ENCODE data around the gene PAQR4. TPM values are rescaled to one million over a fixed set of nuclear protein-coding genes. Genes with fewer than 3 reads are reported as not detected.

PAQR4 gene
- total and polyA plus RNA-seq, 2 of the 13 experiments (the other 11 are each of a cell fraction or from before 2014, with no cell fraction given), result 15.9 to 24.8 TPM

- ATAC-seq, result no peak
These were observed 34.7 kb upstream of the PAQR4 start for GRCh38 chr16:2934450-2934849.

More at GRCh38 chr16:2934450-2934849, 34.7 kb upstream of the PAQR4 start:
- H3K36me3 ChIP-seq (replicated peaks in 1 of 2; ENCODE audit: control insufficient read depth in 1 of 2, insufficient read depth in 2 of 2, low read length in 2 of 2), result peaks cover 10 to 22% of the 10 kb centered on the region in 2 experiments; a peak in 4 of 5 replicates
- no peaks in the 10 kb centered on the region for H3K4me1 ChIP-seq (ENCODE audit: insufficient read depth, low read length)
- intact Hi-C loops (cut with micrococcal nuclease; ENCODE audit: unreplicated experiment) (no loop called here), in situ Hi-C loops (cut with HindIII; ENCODE audit: extremely low pct_ligation_motif_present, low pct_unique_long_range_greater_than_20kb) (no loop called here)
- no peak overlapping the region for H3K4me3 ChIP-seq (replicated peaks in 1 of 3; ENCODE audit: insufficient read depth in 1 of 3, low read depth in 2 of 3, low read length in 3 of 3)
- H3K9me3 ChIP-seq (ENCODE audit: low read length), result no peaks in the 10 kb centered on the region
- no peaks in the 10 kb centered on the region for H3K79me2 ChIP-seq (ENCODE audit: insufficient read depth, low read length)
- TF ChIP-seq ATF1 (CRISPR knock-in tag; IDR thresholded peaks at IDR 0.05) (no peak), KLF6 (CRISPR knock-in tag; IDR thresholded peaks at IDR 0.05) (no peak), ZNF530 (CRISPR knock-in tag; IDR thresholded peaks at IDR 0.05; ENCODE audit: low read depth) (no peak), ZNF18 (CRISPR knock-in tag; IDR thresholded peaks at IDR 0.05; ENCODE audit: insufficient replicate concordance) (no peak), MXD4 (CRISPR knock-in tag; IDR thresholded peaks at IDR 0.05) (no peak), MIER3 (CRISPR knock-in tag; IDR thresholded peaks at IDR 0.05; ENCODE audit: borderline replicate concordance) (no peak), ZNF430 (CRISPR knock-in tag; IDR thresholded peaks at IDR 0.05) (no peak), YY1 (IDR thresholded peaks at IDR 0.05; ENCODE audit: insufficient read depth, insufficient replicate concordance, low read depth, low read length) (no peak), ETV6 (CRISPR knock-in tag; conservative IDR thresholded peaks at IDR 0.05) (no peak), SETDB1 (CRISPR knock-in tag; IDR thresholded peaks at IDR 0.05; ENCODE audit: borderline replicate concordance) (no peak), MAFG (CRISPR knock-in tag; IDR thresholded peaks at IDR 0.05) (no peak), PCBP2 (optimal IDR thresholded peaks at IDR 0.05; ENCODE audit: low read depth, low read length, poor library complexity, severe bottlenecking) (no peak), ZNF101 (CRISPR knock-in tag; IDR thresholded peaks at IDR 0.05; ENCODE audit: borderline replicate concordance, low read depth) (no peak)
- TF ChIP-seq, protein P1, sequence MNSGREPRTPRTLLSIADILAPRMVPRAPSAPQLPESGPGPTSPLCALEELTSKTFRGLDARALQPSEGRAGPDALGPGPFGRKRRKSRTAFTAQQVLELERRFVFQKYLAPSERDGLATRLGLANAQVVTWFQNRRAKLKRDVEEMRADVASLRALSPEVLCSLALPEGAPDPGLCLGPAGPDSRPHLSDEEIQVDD (CRISPR knock-in tag; IDR thresholded peaks at IDR 0.05; ENCODE audit: borderline replicate concordance), result no peak
- TF ChIP-seq, protein P2, sequence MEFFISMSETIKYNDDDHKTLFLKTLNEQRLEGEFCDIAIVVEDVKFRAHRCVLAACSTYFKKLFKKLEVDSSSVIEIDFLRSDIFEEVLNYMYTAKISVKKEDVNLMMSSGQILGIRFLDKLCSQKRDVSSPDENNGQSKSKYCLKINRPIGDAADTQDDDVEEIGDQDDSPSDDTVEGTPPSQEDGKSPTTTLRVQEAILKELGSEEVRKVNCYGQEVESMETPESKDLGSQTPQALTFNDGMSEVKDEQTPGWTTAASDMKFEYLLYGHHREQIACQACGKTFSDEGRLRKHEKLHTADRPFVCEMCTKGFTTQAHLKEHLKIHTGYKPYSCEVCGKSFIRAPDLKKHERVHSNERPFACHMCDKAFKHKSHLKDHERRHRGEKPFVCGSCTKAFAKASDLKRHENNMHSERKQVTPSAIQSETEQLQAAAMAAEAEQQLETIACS (CRISPR knock-in tag; IDR thresholded peaks at IDR 0.05), result no peak
- TF ChIP-seq, protein P3, sequence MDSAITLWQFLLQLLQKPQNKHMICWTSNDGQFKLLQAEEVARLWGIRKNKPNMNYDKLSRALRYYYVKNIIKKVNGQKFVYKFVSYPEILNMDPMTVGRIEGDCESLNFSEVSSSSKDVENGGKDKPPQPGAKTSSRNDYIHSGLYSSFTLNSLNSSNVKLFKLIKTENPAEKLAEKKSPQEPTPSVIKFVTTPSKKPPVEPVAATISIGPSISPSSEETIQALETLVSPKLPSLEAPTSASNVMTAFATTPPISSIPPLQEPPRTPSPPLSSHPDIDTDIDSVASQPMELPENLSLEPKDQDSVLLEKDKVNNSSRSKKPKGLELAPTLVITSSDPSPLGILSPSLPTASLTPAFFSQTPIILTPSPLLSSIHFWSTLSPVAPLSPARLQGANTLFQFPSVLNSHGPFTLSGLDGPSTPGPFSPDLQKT (CRISPR knock-in tag; IDR thresholded peaks at IDR 0.05; ENCODE audit: borderline replicate concordance), result no peak
- TF ChIP-seq, protein P4, sequence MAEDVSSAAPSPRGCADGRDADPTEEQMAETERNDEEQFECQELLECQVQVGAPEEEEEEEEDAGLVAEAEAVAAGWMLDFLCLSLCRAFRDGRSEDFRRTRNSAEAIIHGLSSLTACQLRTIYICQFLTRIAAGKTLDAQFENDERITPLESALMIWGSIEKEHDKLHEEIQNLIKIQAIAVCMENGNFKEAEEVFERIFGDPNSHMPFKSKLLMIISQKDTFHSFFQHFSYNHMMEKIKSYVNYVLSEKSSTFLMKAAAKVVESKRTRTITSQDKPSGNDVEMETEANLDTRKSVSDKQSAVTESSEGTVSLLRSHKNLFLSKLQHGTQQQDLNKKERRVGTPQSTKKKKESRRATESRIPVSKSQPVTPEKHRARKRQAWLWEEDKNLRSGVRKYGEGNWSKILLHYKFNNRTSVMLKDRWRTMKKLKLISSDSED (CRISPR knock-in tag; IDR thresholded peaks at IDR 0.05), result no peak
- WGBS (ENCODE audit: low lambda C conversion rate), result 96% methylated on average over 15 of the region's 15 CpGs
- H3K4me2 ChIP-seq (ENCODE audit: low read depth, low read length), result no peak overlapping the region
- no peak overlapping the region for H2AFZ ChIP-seq (ENCODE audit: low read length)
- no peak overlapping the region for H3K9ac ChIP-seq (ENCODE audit: insufficient read depth, low read depth, low read length)
- H3K27ac ChIP-seq (ENCODE audit: extremely low read length, insufficient read depth, low read length), result no peak overlapping the region
- no peaks in the 10 kb centered on the region for H3K27me3 ChIP-seq (ENCODE audit: control insufficient read depth in 1 of 2, insufficient read depth in 2 of 2, low read length in 2 of 2)
- no TSS peak for BruUV-seq (replicated peaks)
- FAIRE-seq (no peak), DNase-seq (ENCODE audit: low spot score) (no peak)
- no peaks in the 10 kb centered on the region for H4K20me1 ChIP-seq (ENCODE audit: insufficient read depth, low read length)
- ChIA-PET POLR2A (no interaction called here), CTCF (ENCODE audit: low intra/inter-chr PET ratio, low total read pairs) (no interaction called here)
